OCI-LY7 (cell line): Measurements from ENCODE around the gene SEPHS2. TPM values are rescaled to one million over a fixed set of nuclear protein-coding genes. Genes with fewer than 3 reads are reported as not detected.

Source experiments
- BruUV-seq: library from RNA; stranded (reverse); fragments of 400-500 nt; replicated peaks from 2 replicates; lab custom pipeline; 2021; lab: Mats Ljungman, UMichigan
- CTCF ChIA-PET: fragments of 300-600 bp; sonication (Branson Sonifier 250); formaldehyde crosslinking; loops from one replicate; lab custom pipeline; 2022; ENCODE audit warnings: antibody characterized with exemption; ENCODE audit not compliant: unreplicated experiment; lab: Charles Lee
- POLR2A ChIA-PET: fragments of 300-600 bp; sonication (Branson Sonifier 250); formaldehyde crosslinking; loops from one replicate; lab custom pipeline; 2022; ENCODE audit warnings: antibody characterized with exemption; lab: Charles Lee
- DNase-seq: peaks from one replicate; pipeline ENCODE4 v3.0.0-alpha.2; 2015; ENCODE audit warnings: low spot score
- H2AFZ ChIP-seq: fragments of 200-600 bp; sonication (generic), shearing (Covaris generic); 2 replicates; pipeline ENCODE4 v1.6.1; 2014; ENCODE audit warnings: mild to moderate bottlenecking, antibody characterized with exemption, low read length, moderate library complexity
- H3K27ac ChIP-seq: fragments of 200-600 bp; sonication (generic); 2 replicates; pipeline ENCODE4 v1.5.1; 2014; ENCODE audit warnings: mixed run types, low read depth, mild to moderate bottlenecking, moderate library complexity, low read length, inconsistent platforms; ENCODE audit not compliant: poor library complexity, severe bottlenecking
- H3K36me3 ChIP-seq: fragments of 200-600 bp; sonication (generic); 2 replicates; pipeline ENCODE4 v1.6.1; 2014; ENCODE audit warnings: mild to moderate bottlenecking, antibody characterized with exemption, low read length, moderate library complexity, mixed read lengths; ENCODE audit not compliant: insufficient read depth
- H3K4me1 ChIP-seq: fragments of 200-600 bp; sonication (generic); 2 replicates; pipeline ENCODE4 v1.5.1; 2014; ENCODE audit warnings: mild to moderate bottlenecking, low read length; ENCODE audit not compliant: insufficient read depth, poor library complexity, severe bottlenecking
- H3K4me2 ChIP-seq: fragments of 200-600 bp; sonication (generic); 2 replicates; pipeline ENCODE4 v1.6.1; 2014; ENCODE audit warnings: mild to moderate bottlenecking, low read length
- H3K4me3 ChIP-seq: fragments of 200-600 bp; sonication (generic); 2 replicates; pipeline ENCODE4 v1.5.1; 2014; ENCODE audit warnings: mild to moderate bottlenecking, low read depth, low read length; ENCODE audit not compliant: poor library complexity, severe bottlenecking
- H3K79me2 ChIP-seq: fragments of 200-600 bp; sonication (generic); 2 replicates; pipeline ENCODE4 v1.6.1; 2016; ENCODE audit warnings: low read depth, mild to moderate bottlenecking, low read length, moderate library complexity, mixed read lengths; ENCODE audit not compliant: insufficient read depth
- H3K9me2 ChIP-seq: fragments of 200-600 bp; sonication (generic); 2 replicates; pipeline ENCODE4 v1.6.1; 2016; ENCODE audit warnings: mild to moderate bottlenecking, low read length, mixed read lengths; ENCODE audit not compliant: insufficient read depth
- H3K9me3 ChIP-seq: fragments of 200-600 bp; sonication (generic); 2 replicates; pipeline ENCODE4 v1.6.1; 2014; ENCODE audit warnings: mild to moderate bottlenecking, mixed run types, low read length, mixed read lengths
- H4K20me1 ChIP-seq: fragments of 200-600 bp; sonication (generic); 2 replicates; pipeline ENCODE4 v1.6.1; 2014; ENCODE audit warnings: mild to moderate bottlenecking, antibody characterized with exemption, low read length, moderate library complexity, mixed read lengths; ENCODE audit not compliant: insufficient read depth
- EZH2phosphoT487 ChIP-seq: fragments of 200-600 bp; sonication (generic); IDR thresholded peaks from 2 replicates; pipeline ENCODE4 v1.6.1; 2018; ENCODE audit warnings: low read depth, borderline replicate concordance, mild to moderate bottlenecking, mixed run types, antibody characterized with exemption, low read length, moderate library complexity, mixed read lengths
- intact Hi-C: fragments of 100-400 bp; cut with micrococcal nuclease; formaldehyde crosslinking; loops from one replicate; pipeline ENCODE4 v1.10.0; 2022; ENCODE audit not compliant: unreplicated experiment
- total RNA-seq, 2 experiments: library from RNA; depleted of rRNA in 1 of 2; stranded (reverse); fragments of >200 nt in 1 of 2; shearing (Covaris generic) in 1 of 2; gene quantifications; 2 replicates each; pipeline ENCODE4 v1.2.3, GENCODE V29; 2014 to 2022
- TF ChIP-seq, protein P1 (sequence below): fragments of 200-600 bp; sonication (generic); conservative IDR thresholded peaks from 2 replicates; pipeline ENCODE4 v1.5.1; 2014; ENCODE audit warnings: mild to moderate bottlenecking, antibody characterized with exemption, low read length, moderate library complexity, mixed read lengths

SEPHS2 gene
- total RNA-seq, 2 experiments from 2014 or later, result 14.4 to 64.2 TPM

DNA sequence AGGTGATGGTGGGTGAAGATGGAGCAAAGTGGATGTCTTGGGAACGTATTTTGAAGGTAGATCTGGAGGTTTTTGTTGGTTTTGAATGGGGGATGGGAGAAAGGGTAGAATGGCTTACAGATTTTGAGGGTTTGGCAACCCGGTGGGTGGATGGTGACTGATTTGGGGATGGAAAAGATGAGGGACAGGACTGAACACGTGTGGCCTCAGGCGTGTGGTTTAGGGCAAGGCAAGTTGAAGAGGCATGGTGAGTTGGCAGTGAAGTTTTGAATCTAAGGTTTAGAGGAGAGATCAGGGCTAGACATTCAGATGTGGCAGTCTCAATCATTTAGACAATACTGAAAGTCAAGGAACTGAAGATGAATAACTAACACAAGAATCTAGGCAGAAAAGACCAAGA is 10.8 kb downstream of the SEPHS2 start:
- Histone ChIP-seq H3K79me2 (peaks cover under 1% of the 10 kb centered on the region; the same call in 1 of the 2 replicates), H3K4me2 (no peak overlapping the region), H3K4me3 (no peak overlapping the region), H3K27ac (no peak overlapping the region), H3K4me1 (peaks cover 22% of the 10 kb centered on the region), H4K20me1 (no peaks in the 10 kb centered on the region), H3K9me3 (no peaks in the 10 kb centered on the region), H2AFZ (no peak overlapping the region), H3K9me2 (no peaks in the 10 kb centered on the region), H3K36me3 (no peaks in the 10 kb centered on the region)
- ChIA-PET CTCF (no interaction called here), POLR2A (interaction anchor here (0.7 to 1.7 kb wide), 3 partner anchors 14 to 29 kb away, joined by 5 to 9 read pairs (median 5); no protein-coding TSS in a partner anchor)
- intact Hi-C loops, result loop anchor here (5.0 kb wide), 1 partner anchor 177 kb away; the partner anchor contains the start of gene ZNF689
- TF ChIP-seq, protein P1, sequence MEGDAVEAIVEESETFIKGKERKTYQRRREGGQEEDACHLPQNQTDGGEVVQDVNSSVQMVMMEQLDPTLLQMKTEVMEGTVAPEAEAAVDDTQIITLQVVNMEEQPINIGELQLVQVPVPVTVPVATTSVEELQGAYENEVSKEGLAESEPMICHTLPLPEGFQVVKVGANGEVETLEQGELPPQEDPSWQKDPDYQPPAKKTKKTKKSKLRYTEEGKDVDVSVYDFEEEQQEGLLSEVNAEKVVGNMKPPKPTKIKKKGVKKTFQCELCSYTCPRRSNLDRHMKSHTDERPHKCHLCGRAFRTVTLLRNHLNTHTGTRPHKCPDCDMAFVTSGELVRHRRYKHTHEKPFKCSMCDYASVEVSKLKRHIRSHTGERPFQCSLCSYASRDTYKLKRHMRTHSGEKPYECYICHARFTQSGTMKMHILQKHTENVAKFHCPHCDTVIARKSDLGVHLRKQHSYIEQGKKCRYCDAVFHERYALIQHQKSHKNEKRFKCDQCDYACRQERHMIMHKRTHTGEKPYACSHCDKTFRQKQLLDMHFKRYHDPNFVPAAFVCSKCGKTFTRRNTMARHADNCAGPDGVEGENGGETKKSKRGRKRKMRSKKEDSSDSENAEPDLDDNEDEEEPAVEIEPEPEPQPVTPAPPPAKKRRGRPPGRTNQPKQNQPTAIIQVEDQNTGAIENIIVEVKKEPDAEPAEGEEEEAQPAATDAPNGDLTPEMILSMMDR, result no peak
- TF ChIP-seq EZH2phosphoT487, result no peak
- DNase-seq, result no peak
- no TSS peak for BruUV-seq

DNA sequence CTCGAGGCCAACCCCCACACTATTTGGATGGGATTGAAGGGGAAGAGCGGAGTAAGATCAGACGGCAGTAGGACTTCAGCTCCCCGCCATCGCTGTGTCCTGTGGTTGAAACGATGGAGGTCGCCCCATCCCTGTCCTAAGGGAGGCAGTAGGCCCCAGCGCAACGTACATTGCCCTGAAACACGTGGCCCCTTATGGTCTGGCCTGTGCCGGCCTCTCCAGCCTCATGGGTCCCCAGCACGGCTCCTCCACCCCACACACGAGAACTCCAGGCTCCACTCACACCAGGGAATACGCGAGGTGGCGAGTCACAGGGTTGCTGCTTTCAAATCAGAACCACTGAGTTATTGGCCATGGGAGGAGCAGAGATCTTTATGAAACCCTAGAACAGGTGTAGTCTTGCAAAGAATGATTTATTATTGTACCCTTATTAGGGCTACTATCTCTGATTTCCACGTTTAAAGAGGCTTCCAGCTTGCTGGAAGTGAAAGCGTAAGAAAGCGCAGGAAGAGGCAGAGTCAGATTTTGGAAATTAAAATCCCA is 15.2 kb downstream of the SEPHS2 start:
- Histone ChIP-seq H2AFZ (peak overlapping the region; percentile 98), H3K9me3 (0 out of 2 replicates have a peak, but pooled peaks cover 4% of the 10 kb centered on the region), H3K27ac (peak overlapping the region; percentile 62), H3K4me2 (peak overlapping the region; percentile 63), H3K36me3 (peaks cover 32% of the 10 kb centered on the region), H3K79me2 (peaks cover 33% of the 10 kb centered on the region), H3K4me1 (peaks cover 21% of the 10 kb centered on the region), H4K20me1 (no peaks in the 10 kb centered on the region), H3K4me3 (peak overlapping the region; percentile 14), H3K9me2 (no peaks in the 10 kb centered on the region)
- ChIA-PET POLR2A (interaction anchor here (0.5 to 1.3 kb wide), 7 partner anchors 12 to 254 kb away, joined by 3 to 8 read pairs (median 3); partner anchors contain the start of genes ITGAL and ZNF689), CTCF (interaction anchor here (0.5 to 1.6 kb wide), 6 partner anchors 19 to 198 kb away, joined by 3 to 11 read pairs (median 6); no protein-coding TSS in a partner anchor)
- no TSS peak for BruUV-seq
- no peak for DNase-seq
- intact Hi-C loops, result loop anchor here (1.0 to 5.0 kb wide), 6 partner anchors 42 to 198 kb away; partner anchors contain the start of genes ITGAL and ZNF689
- no peak for TF ChIP-seq EZH2phosphoT487
- TF ChIP-seq, protein P1, result peak; percentile 67; the same call in 1 of the 2 replicates
